Astrocyte (in vitro differentiated cells and primary cell): Measurements from ENCODE around the gene FAF1. TPM values are rescaled to one million over a fixed set of nuclear protein-coding genes. Genes with fewer than 3 reads are reported as not detected.

Source experiments
- DNase-seq: peaks from one replicate; pipeline ENCODE4 v3.0.0-alpha.2; 2010; ENCODE audit warnings: low read depth
- FAIRE-seq: peaks from 2 replicates; lab custom pipeline; 2011; peaks lifted over from hg19 to GRCh38; lab: Jason Lieb, UNC
- H2AFZ ChIP-seq: 2 replicates; pipeline ENCODE4 v1.6.0; 2012; ENCODE audit warnings: low read depth, low read length, inconsistent platforms
- H3K27ac ChIP-seq: 2 replicates; pipeline ENCODE4 v1.5.1; 2011; ENCODE audit warnings: low read depth, low read length, inconsistent platforms
- H3K27me3 ChIP-seq: 2 replicates; pipeline ENCODE4 v1.6.0; 2011; ENCODE audit warnings: low read length, inconsistent platforms; ENCODE audit not compliant: insufficient read depth
- H3K36me3 ChIP-seq: 2 replicates; pipeline ENCODE4 v1.5.1; 2011; ENCODE audit warnings: low read length, inconsistent platforms; ENCODE audit not compliant: insufficient read depth
- H3K4me1 ChIP-seq: 2 replicates; pipeline ENCODE4 v1.5.1; 2011; ENCODE audit warnings: low read length, inconsistent platforms; ENCODE audit not compliant: insufficient read depth
- H3K4me2 ChIP-seq: 2 replicates; pipeline ENCODE4 v1.6.0; 2012; ENCODE audit warnings: low read length, inconsistent platforms
- H3K4me3 ChIP-seq: 2 replicates; pipeline ENCODE4 v1.5.1; 2011; ENCODE audit warnings: low read depth, mild to moderate bottlenecking, low read length, inconsistent platforms; ENCODE audit not compliant: insufficient read depth
- H3K79me2 ChIP-seq: 2 replicates; pipeline ENCODE4 v1.6.0; 2012; ENCODE audit warnings: mild to moderate bottlenecking, low read length, inconsistent platforms; ENCODE audit not compliant: insufficient read depth
- H3K9ac ChIP-seq: 2 replicates; pipeline ENCODE4 v1.6.0; 2012; ENCODE audit warnings: mild to moderate bottlenecking, low read length, inconsistent platforms
- H3K9me3 ChIP-seq: 2 replicates; pipeline ENCODE4 v1.5.1; 2012; ENCODE audit warnings: low read depth, mild to moderate bottlenecking, low read length, inconsistent platforms; ENCODE audit not compliant: insufficient read depth
- H4K20me1 ChIP-seq: 2 replicates; pipeline ENCODE4 v1.6.0; 2012; ENCODE audit warnings: low read length, inconsistent platforms; ENCODE audit not compliant: insufficient read depth
- H3K27ac Mint-ChIP-seq: one replicate; pipeline ENCODE4 v1.8.0; 2021; ENCODE audit warnings: mild to moderate bottlenecking, mixed read lengths; ENCODE audit not compliant: unreplicated experiment
- H3K27me3 Mint-ChIP-seq: one replicate; pipeline ENCODE4 v1.8.0; 2021; ENCODE audit warnings: low read depth, mixed read lengths; ENCODE audit not compliant: unreplicated experiment
- H3K36me3 Mint-ChIP-seq: one replicate; pipeline ENCODE4 v1.8.0; 2021; ENCODE audit warnings: low read depth, mixed read lengths; ENCODE audit not compliant: unreplicated experiment
- H3K4me1 Mint-ChIP-seq: one replicate; pipeline ENCODE4 v1.8.0; 2021; ENCODE audit warnings: low read depth, mixed read lengths; ENCODE audit not compliant: unreplicated experiment
- H3K4me3 Mint-ChIP-seq: one replicate; pipeline ENCODE4 v1.8.0; 2021; ENCODE audit warnings: mild to moderate bottlenecking, moderate library complexity, mixed read lengths; ENCODE audit not compliant: unreplicated experiment
- H3K9me3 Mint-ChIP-seq: one replicate; pipeline ENCODE4 v1.8.0; 2021; ENCODE audit warnings: mild to moderate bottlenecking, mixed read lengths; ENCODE audit not compliant: unreplicated experiment
- EZH2 ChIP-seq: IDR thresholded peaks from 2 replicates; pipeline ENCODE4 v1.6.1; 2012; ENCODE audit warnings: mild to moderate bottlenecking, low read length, inconsistent platforms; ENCODE audit not compliant: insufficient read depth
- total RNA-seq: library from RNA; stranded (reverse); gene quantifications from 2 replicates; pipeline ENCODE4 v1.2.1, GENCODE V29; 2021
- TF ChIP-seq, protein P1 (sequence below): IDR thresholded peaks from 2 replicates; pipeline ENCODE4 v1.5.1; 2011; ENCODE audit warnings: low read depth, mild to moderate bottlenecking, inconsistent platforms, low read length, moderate library complexity; ENCODE audit not compliant: insufficient read depth

FAF1 gene
- total RNA-seq, 1 donor from 2014 or later = 35.4 TPM

DNA sequence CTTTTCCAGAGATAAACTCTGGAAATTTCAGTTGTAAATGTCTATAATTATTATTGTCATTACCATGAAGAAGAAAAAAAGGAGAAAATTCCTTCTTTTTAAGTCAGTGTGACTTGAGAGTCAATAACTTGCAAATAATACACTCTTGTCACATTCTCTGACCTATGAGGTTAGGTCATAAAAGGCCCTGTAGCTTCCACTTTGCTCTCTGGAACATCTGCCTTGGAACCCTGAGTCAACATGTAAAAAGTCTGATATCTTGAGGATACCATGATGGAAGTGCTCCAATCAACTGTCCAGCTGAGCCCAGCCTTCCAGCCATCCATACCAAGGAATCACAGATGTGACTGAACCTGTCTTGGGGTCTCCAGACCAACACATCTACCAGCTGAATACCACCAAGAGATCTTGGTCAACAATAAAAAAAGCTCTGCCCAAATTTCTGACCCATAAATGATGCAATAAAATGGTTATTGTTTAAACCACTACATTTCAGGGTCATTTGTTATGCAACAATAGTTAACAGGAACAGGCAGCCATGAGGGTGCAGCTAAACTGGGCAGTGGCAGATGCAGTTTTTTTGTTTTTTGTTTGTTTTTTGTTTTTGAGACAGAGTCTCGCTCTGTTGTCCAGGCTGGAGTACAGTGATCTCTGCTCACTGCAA lies 547.1 kb downstream of the FAF1 start:
- Histone ChIP-seq H4K20me1 (no peaks in the 10 kb centered on the region), H3K27me3 (peaks cover 53% of the 10 kb centered on the region), H3K36me3 (no peaks in the 10 kb centered on the region), H3K79me2 (no peaks in the 10 kb centered on the region), H3K4me2 (no peak overlapping the region), H2AFZ (no peak overlapping the region), H3K4me1 (peaks cover 6% of the 10 kb centered on the region), H3K9ac (no peak overlapping the region), H3K27ac (no peak overlapping the region), H3K4me3 (no peak overlapping the region), H3K9me3 (peaks cover 4% of the 10 kb centered on the region)
- H3K4me3 Mint-ChIP-seq = no peak overlapping the region
- TF ChIP-seq, protein P1, sequence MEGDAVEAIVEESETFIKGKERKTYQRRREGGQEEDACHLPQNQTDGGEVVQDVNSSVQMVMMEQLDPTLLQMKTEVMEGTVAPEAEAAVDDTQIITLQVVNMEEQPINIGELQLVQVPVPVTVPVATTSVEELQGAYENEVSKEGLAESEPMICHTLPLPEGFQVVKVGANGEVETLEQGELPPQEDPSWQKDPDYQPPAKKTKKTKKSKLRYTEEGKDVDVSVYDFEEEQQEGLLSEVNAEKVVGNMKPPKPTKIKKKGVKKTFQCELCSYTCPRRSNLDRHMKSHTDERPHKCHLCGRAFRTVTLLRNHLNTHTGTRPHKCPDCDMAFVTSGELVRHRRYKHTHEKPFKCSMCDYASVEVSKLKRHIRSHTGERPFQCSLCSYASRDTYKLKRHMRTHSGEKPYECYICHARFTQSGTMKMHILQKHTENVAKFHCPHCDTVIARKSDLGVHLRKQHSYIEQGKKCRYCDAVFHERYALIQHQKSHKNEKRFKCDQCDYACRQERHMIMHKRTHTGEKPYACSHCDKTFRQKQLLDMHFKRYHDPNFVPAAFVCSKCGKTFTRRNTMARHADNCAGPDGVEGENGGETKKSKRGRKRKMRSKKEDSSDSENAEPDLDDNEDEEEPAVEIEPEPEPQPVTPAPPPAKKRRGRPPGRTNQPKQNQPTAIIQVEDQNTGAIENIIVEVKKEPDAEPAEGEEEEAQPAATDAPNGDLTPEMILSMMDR = no peak
- no peak for TF ChIP-seq EZH2
- H3K27ac Mint-ChIP-seq = no peak overlapping the region
- DNase-seq (no peak), FAIRE-seq (no peak)
- H3K36me3 Mint-ChIP-seq = peaks cover 4% of the 10 kb centered on the region
- peaks cover 76% of the 10 kb centered on the region for H3K27me3 Mint-ChIP-seq
- H3K4me1 Mint-ChIP-seq = no peaks in the 10 kb centered on the region
- H3K9me3 Mint-ChIP-seq = peaks cover 16% of the 10 kb centered on the region

DNA sequence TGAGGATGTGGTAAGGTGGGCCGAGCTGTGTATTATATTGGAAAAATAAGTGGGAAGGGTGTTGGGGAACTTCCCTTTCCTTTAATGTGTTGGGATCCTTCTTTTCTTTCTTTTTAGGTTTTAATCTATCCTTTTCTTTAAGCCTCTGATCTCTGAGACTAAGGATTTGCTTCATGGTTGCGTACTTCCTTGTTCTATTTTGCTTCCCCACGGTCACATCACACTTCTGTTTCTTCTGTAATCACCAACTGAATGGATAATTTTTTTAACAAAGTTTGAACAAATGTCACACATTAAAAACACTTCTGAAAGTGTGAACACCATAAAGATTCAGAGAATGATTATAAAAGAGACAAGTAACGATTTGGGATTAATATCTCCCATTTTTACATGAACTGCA lies 554.3 kb downstream of the FAF1 start:
- no peaks in the 10 kb centered on the region for H3K9me3 ChIP-seq
- H3K36me3 ChIP-seq = no peaks in the 10 kb centered on the region
- H3K4me1 ChIP-seq = no peaks in the 10 kb centered on the region
- no peaks in the 10 kb centered on the region for H3K36me3 Mint-ChIP-seq
- H3K4me2 ChIP-seq = no peak overlapping the region
- TF ChIP-seq EZH2 = no peak
- TF ChIP-seq, protein P1 = no peak
- no peak overlapping the region for H2AFZ ChIP-seq
- no peak for FAIRE-seq
- no peak overlapping the region for H3K4me3 ChIP-seq
- no peak overlapping the region for H3K27ac Mint-ChIP-seq
- peaks cover 35% of the 10 kb centered on the region for H3K27me3 Mint-ChIP-seq
- H3K9me3 Mint-ChIP-seq = peaks cover 2% of the 10 kb centered on the region
- peaks cover 6% of the 10 kb centered on the region for H3K27me3 ChIP-seq
- no peaks in the 10 kb centered on the region for H3K4me1 Mint-ChIP-seq
- H3K4me3 Mint-ChIP-seq = no peak overlapping the region
- no peak overlapping the region for H3K27ac ChIP-seq
- no peak overlapping the region for H3K9ac ChIP-seq
- no peaks in the 10 kb centered on the region for H4K20me1 ChIP-seq
- H3K79me2 ChIP-seq = no peaks in the 10 kb centered on the region
- DNase-seq = no peak

DNA sequence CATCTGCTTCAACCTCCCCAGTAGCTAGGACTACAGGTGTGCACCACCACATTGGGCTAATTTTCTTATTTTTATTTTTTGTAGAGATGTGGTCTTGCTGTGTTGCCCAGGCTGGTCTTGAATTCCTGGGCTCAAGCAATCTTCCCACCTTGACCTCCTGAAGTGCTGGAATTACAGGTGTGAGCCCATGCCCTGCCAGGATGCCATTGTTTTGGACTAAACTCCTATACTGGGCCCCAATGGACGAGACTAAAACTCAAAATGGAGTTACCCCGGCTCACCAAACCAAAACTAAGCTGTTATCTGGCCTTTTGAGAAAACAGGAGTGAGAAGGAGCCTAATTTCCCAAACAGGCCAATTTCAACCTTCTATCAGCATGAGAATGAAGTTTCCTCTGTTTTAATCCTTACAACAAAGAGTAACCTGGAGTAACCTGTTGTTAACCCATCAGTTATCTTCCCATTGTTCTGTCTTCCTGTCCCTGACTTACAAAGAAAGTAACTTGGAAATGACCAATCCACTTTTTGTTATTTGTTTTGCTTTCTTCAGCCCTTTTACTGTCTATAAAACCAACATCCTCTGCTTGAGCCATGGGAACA lies 566.4 kb downstream of the FAF1 start:
- no peak overlapping the region for H3K4me2 ChIP-seq
- Mint-ChIP-seq H3K27ac (no peak overlapping the region), H3K4me3 (no peak overlapping the region), H3K4me1 (no peaks in the 10 kb centered on the region), H3K36me3 (no peaks in the 10 kb centered on the region), H3K27me3 (peaks cover 5% of the 10 kb centered on the region), H3K9me3 (peaks cover 2% of the 10 kb centered on the region)
- H3K4me1 ChIP-seq = no peaks in the 10 kb centered on the region
- no peak for TF ChIP-seq EZH2
- TF ChIP-seq, protein P1 = no peak
- no peaks in the 10 kb centered on the region for H3K9me3 ChIP-seq
- H3K27ac ChIP-seq = no peak overlapping the region
- no peak overlapping the region for H3K9ac ChIP-seq
- no peaks in the 10 kb centered on the region for H4K20me1 ChIP-seq
- no peaks in the 10 kb centered on the region for H3K36me3 ChIP-seq
- DNase-seq (no peak), FAIRE-seq (no peak)
- no peaks in the 10 kb centered on the region for H3K79me2 ChIP-seq
- no peak overlapping the region for H3K4me3 ChIP-seq
- H3K27me3 ChIP-seq = no peaks in the 10 kb centered on the region
- H2AFZ ChIP-seq = no peak overlapping the region
